NCI-H1694 treated with DMSO at 0.1 percent for 48 hours (cell line): ENCODE results near the gene SFTA2.
"Not testable (repeated sequence)": the region's sequence is repeated elsewhere in the genome, so short reads cannot be mapped to it uniquely, and the experiment has no call there.

ENCODE experiments used
- DNase-seq: peaks from one replicate; lab custom pipeline; 2025; lab: John Stamatoyannopoulos, UW

The SFTA2 gene

DNA sequence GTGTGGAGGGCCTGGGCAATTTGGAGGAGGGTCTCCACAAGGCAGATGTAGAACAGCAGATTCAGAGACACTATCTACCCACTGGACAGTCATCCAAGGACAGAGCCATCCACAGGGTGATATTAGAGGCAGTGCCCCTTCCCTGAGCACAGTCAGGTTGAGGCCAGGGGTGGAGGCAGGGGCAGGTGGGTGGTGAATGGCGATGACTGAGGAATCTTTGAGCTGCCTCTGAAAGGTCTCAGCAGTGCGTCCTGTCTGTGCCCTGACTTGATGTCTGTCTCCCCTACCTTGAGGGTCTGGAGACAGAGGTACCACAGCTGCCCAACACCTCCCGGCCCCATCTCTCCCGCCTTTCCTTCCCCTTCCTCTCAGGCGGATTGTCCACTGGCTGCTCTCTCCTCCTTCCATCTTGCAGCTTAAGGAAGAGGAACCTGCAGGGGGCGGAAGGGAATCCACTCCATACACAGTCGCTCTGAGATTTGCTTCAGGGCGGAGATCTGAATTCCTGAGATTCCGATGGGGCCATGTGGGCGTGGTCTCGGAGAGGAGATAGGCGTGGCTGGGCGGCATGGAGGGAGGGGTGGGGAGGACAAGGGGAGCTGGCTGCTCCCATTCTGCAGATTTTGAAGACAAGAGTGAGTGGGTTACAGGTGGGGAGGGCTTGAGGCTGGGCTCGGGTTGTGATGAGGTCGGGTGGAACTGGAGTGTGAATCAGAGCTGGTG, 10.5 kb upstream of the SFTA2 start:
- DNase-seq: no peak

DNA sequence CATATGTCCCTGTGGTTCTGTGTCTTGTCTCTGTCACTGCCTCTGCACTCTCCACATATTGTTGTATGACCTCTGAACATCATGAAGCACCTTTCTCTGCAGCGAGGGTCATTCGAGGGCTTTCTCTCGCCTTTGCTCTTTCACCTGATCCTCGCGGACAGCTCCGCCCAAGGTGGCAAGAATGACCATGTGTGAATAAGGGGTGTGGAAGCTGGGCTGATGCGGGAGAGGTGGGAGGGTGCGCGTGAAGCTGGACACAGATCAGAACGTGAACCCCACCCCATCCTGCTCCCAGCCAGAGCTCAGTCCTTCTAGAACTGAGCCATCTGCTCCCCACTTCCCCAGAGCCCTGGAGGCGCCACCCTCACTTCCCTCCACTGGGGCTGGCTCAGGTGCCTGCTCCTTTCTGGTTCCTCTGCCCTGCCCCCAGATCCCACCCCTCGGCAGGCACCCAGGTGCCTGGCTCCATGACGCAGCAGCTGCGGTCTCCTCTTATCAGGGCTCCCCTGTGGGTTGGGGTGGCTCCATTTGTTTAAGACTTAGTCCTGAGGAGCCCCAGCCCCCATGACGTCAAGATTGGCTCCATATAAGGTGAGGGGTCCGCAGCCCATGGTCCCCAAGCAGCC, 8.5 kb upstream of the SFTA2 start, which contains the start of gene MUCL3:
MUCL3 (plus strand) TSS at position 613 of the 626 bp plus-strand sequence. CDS start 27 bp downstream, outside the sequence.
- DNase-seq: no peak

DNA sequence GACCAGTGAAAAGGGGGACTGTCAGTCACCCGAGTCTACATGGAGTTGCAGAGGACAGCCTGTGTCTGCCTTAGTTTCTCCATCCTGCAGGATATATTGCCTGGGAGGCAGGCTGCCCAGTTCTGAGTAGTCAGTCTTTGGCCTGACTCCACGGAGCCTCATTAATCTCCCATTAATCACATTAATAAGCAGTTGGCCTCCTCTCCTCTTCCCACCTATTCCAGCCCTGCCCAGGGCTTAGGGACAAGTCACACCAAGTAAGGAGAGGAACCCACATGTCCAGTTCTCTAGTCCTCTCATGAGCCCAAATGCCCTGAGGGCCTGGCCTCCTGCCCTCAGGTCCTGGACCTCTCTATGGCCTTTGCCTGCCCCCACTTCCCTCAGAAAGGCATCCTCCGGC, 7.5 kb upstream of the SFTA2 start:
- DNase-seq: no peak

DNA sequence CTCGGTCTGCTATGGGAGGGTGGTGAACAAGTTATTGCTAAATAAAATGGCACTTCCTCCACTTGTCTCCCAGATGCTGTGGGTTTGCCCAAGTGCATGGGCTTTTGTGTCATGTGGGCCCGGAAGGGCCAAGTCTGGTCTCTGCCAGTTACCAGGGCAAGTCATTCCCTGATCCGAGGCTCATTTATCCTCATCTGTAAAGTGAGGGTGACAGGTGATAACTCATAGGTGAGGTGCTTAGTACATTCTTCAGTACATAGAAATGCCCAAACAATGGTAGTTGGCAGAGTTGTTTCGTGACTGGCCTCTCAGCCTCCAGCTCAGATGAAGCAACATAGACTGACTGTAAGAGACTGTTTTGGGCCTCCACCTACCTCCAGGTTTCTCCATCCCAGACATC, 6.8 kb upstream of the SFTA2 start:
- DNase-seq: no peak

DNA sequence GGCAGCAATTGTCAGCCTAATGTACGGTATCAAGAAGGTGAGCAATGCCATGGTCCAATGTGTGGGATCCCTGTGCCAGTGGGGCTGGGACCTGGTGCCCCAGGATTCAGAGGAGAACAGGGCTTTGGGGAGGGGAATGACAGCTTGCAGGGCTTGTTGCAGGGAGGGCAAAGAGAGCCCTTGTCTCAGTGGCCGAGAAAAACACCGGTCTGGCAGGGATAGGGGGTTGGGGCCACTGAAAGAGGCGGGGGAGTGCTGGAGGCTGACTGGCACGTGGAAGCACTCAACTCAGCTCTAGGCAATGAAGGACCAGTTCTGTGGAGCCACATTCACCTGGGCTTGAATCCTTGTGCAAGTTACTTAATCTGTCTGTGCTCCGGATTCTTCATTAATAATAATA, 5.3 kb upstream of the SFTA2 start:
- no peak for DNase-seq

DNA sequence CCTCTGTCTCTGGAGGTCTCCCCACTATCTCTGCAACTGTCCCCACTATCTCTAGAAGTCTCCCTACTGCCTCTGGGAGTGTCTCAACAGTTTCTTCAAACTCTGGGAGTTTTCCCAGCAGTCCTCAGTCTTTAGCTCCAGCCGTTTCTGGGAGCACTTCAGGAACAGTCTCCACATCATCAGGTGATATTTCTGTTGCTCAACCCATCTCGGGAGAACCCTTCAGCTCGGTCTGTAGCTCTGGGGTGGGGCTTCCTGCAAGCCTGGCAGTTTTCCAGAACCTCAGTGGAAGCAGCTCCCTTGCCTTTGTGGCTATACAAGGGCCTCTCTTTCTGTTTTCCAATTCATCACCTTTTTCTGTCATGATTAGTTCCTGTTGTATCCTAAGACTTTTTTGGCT, 3.0 kb upstream of the SFTA2 start:
- DNase-seq: no peak

DNA sequence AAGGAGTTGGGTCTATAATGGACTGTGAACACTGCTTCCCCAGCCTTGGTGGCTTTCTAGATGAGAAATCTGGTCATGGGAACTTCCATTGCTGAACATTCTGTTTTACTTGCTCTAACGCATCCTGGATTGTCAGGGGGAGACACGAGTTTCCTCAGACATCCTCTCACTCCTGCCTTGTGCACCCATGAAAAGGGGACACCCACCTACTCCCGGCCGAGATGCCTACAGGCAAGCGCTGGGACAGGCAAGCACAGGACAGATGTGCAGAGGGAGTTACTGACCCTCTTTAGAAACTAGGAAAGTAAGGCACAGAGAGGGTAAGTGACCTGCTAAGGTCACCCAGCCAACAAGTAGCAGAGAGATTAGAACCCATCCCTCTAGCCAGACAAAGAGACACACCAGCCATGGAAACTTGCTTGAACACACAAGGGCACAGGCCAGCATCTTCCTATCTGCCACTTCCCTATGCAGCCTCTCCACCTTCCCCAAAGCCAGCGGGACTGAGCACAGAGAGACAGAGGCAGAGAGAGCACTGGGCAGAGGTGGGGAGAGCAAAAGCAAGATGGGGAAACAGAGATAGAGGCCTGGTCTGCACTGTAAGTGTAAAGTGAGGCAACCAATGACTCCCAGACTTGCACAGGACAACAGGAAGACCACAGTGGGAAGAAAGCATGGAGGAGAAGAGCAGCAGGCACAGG, 845 bp upstream of the SFTA2 start:
- no peak for DNase-seq

DNA sequence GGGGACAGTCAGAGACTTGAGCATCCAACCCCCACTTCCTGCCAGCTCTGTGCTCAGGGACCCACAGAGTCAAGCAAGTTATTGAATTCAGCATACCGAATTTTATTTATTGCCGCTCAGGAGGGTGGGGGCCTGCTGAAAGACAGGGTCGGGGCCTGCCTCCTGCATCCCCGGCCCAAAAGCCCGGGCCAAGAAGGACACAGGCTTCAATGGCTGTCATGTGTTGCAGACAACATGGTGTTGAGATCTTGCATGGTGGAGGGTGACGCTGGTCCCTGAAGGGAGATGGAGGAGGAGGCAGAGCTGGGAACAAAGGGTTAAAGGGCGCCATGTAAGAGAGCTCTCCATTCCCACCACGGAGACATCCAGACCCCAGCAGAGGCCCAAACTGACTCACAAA, 698 bp downstream of the SFTA2 start:
- DNase-seq: no peak

DNA sequence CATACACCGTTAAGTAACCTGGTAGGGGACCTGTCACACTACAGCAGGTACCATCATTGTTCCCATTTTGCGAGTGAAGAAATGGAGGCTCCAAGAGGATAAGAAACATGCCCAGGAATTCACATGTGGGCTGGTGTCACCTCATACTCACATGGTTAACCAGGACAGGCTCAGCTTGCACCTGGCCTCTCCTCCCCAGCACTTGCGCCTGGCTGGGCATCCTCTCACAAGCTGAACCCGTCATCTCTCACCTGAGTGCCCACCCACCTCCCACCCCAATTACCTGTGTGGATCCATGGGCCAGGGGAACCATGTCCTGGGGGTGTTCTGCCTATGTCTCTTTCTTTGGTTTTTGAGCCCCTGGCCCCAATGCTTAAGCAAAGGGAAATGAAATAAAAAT, 1.5 kb downstream of the SFTA2 start:
- no peak for DNase-seq

DNA sequence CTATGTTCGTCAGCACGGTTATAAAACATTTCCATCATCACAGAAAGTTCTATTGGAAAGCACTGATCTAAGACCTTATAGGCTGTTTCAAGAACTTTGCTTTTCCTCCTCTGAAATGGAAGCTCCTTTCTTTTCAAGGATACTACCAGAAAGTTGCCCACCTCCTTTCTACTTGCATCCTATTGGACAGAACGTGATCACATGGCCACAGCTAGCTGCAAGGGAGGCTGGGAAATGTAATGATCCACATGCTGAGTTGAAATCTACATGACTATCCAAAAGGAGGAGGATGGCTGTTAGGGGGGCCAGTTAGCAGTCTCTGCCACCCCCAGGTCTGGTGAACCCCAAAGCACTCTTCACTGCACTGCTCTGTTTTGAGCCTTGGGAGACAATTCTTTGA, 3.3 kb downstream of the SFTA2 start:
- no peak for DNase-seq

DNA sequence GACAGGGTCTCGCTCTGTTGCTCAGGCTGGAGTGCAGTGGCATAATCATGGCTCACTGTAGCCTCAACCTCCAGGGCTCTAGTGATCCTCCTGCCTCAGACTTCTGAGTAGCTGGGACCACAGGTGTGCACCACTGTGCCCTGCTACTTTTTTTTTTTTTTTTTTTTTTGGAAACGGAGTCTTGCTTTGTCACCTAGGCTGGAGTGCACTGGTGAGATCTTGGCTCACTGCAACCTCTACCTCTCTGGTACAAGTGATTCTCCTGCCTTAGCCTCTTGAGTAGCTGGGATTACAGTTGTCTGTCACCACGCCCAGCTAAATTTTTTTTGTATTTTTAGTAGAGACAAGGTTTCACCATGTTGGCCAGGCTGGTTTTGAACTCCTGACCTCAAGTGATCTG, 4.9 kb downstream of the SFTA2 start:
- not testable (repeated sequence) for DNase-seq

DNA sequence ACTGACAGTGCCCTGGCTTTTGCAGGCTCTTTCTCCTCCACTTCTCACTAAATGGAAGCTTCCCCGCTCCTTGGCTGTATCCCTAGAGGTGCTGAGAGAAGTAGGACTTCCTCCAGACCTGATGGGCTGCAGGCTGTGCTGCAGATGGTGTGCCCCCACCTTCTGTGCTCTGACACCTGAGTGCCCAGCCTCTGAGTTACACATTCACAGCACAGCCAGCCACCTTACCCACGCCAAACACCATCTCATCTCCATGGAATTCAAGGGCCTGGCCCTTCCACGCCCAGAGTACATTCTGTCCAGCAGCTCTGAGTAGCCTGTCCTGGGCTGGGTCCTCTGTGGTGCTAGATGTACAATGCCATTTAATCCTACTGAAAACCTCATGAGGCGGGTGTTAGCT, 5.3 kb downstream of the SFTA2 start:
- DNase-seq: no peak

DNA sequence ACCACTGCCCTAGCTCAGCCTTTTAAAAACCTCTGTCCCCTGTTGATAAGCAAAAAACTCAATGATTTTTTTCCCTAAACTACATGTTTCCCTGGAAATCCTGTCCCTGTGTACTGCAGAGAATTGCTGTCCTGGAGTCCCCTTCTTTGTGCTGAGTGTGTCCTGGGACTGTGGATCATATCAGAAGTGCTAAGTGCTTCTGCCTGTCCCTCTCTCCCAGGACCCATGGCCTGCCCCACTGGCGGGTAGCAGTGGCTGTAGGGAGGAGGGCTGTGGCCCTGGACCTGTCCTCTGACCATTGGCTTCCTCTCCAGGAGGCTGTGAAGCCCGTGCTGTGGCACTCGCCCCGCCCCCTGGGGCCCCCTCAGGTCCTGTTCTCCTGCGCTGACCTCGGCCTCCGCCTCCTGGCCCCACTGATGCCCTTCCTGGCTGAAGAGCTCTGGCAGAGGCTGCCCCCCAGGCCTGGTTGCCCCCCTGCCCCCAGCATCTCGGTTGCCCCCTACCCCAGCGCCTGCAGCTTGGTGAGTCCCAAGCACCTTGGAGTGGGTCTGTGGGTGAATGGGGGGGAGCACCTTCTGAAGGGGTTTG, 7.8 kb downstream of the SFTA2 start:
- DNase-seq: not testable (repeated sequence)

DNA sequence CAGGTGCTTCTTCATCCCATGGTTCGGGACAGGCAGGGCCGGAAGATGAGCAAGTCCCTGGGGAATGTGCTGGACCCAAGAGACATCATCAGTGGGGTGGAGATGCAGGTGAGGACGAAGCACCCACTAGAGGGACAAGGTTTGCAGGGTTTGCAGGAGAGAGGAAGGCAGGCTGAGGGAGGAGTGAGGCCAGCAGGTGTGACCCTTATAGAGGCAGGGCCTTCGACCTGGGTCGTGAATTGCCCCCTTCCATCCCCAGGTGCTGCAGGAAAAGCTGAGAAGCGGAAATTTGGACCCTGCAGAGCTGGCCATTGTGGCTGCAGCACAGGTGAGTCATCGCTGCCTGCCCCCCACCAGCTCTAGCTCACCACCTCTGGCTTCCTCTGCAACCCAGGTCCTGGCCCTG, 9.5 kb downstream of the SFTA2 start:
- no peak for DNase-seq

DNA sequence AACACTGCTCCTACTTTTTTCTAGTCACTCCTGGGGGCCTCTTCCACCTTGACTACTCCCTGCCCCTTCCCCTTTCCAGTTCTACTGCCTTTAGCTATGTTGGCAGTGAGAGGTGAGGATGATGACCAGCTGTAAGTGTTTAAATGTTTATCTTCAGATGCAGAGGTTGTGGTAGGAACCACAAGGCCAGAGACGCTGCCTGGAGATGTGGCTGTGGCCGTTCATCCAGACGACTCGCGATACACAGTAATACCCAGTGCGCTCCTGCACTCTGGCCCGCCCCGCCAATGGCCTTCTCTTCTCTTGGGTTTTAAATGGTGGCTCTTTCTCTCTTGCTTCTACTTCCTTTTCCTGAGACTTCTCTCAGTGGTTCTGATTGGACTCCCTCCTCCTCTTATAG, 13.3 kb downstream of the SFTA2 start:
- DNase-seq: no peak

DNA sequence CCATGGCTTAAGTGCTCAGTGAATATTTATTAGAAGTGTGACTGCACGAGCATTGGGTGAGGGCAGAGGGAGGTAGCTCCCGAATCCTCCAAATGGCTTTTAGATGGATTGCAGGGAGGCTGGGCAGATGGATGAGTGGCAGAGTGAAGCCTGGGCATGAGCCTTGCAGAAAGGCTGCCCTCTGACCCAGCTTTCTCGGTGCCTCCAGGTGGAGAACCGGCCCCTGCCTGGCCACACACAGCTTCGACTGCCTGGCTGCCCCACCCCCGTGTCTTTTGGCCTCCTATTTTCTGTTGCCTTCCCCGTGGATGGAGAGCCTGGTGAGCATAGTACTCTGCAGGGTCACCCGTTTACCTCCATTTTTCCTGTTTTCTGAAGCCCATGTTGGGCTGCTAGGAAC, 14.5 kb downstream of the SFTA2 start:
- DNase-seq: no peak

DNA sequence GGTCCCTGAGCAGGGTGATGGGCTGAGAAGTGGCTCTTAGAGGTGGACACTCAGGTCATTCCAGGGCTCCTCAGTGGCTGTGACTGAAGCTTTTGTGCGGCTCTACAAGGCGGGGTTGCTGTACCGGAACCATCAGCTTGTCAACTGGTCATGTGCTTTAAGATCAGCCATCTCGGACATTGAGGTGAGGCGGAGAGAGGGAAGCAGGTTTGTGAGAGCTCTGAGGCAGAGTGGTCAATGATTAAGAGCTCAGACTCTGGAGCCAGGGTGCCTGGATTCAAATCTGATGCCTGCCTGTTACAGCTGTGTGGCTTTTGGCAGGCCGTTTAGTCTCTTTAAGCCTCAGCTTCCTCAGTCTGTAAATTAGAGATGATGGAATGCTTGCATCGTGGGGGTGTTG, 14.9 kb downstream of the SFTA2 start:
- DNase-seq: no peak

DNA sequence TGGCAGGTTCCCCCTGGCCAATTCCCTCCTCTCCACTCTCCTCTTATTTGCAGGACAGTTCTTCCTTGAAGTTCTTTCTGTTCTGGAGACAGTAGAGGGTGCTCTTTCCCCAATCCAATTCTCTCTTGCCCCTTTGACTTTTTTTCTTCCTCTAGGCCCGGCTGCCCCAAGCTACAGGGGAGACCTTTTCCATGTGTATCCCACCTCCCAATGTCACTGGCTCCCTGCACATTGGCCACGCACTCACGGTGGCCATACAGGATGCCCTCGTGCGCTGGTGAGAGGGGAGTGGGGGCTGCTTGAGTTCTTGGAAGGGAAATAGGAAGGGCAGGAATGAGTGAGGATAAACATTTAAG, 16.4 kb downstream of the SFTA2 start:
- DNase-seq: peak; percentile 47

DNA sequence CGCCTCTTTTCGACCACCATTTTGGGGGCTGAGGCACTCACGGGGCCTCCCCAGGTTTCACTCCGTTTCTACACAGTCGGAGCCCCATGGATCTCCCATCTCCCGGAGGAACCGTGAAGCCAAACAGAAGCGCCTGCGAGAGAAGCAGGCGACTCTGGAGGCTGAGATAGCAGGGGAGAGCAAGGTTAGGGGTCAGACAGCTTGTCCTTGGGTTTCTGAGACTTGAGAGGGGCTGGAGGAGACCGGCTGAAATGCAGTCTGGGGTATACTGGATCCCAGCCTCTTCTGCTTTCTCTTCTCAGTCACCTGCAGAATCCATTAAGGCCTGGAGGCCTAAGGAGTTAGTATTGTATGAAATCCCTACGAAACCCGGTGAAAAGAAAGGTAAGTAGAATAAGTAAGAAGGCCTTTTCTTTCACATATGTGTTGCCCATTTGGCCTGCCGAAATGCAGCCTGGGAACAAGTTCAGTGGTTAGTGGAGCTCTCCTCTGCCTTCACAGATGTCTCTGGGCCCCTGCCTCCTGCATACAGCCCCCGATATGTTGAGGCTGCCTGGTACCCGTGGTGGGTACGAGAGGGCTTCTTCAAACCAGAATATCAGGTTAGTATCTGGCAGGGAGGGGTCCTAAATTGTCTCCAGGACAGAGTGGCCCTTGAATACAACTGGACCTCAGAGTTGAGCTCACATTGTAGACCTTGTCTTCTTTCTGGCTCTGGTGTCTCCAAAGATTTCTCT, 16.9 kb downstream of the SFTA2 start:
- no peak for DNase-seq

DNA sequence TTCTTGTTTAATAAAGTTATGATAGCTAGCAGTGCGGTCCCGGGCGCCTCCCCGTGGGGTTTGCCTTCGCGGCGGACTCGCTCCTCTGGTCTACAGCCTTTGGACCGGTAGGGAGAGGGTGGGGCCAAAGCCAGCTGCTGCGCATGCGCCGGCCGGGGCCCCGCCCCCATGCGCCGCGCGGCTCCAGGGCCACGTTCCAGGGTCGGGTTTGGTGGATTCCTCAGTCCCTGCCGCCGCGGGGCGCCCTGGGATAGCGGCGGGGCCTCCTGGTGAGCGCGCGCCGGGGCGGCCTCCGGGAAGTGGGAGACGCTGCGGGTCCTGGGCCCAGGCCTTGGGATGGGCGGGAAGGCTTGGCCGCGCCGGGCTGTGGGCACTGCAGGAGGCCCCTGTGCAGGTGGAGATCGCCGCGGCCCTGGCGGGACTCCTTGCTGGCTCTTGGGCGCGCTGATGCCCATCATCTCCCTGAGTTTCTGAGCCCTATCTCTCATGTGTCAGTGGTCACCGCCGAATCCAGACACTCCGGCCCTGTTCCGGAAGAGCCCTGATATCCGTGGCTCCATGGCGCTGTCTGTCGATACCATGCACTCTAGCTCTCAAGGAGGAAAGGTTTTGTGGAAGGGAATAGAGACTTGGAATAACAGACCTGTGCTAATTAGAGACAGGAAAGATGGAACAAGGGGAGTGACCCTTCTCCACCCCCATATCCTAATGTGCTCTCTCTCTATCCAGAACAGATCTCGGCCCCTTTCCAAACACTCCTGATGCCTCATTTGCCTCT, 17.7 kb downstream of the SFTA2 start, which contains the start of gene VARS2:
VARS2 (plus strand) TSS at position 163 of the 778 bp plus-strand sequence; CDS start at position 762, 599 bp downstream.
- peak; percentile 73 for DNase-seq

DNA sequence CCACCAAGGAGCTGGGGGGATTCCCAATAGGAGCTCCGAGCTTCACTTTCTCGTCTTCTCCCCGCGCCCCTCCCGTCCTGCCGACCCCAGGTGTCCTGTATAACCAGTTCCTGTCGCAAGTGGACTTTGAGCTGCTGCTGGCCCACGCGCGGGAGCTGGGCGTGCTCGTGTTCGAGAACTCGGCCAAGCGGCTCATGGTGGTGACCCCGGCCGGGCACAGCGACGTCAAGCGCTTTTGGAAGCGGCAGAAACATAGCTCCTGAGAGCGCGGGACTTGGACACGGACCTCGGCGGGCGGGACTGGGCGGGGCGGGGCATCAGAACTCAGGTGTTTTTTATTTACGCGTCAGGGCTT, 18.3 kb downstream of the SFTA2 start:
- no peak for DNase-seq
